HG03159 (cell line): ENCODE results near the gene PRKD1.

Experiments used
- ATAC-seq: cut with Tn5 transposase; IDR thresholded peaks from one replicate; pipeline ENCODE4 v1.9.1; 2021; ENCODE audit warnings: mild to moderate bottlenecking, moderate library complexity; ENCODE audit not compliant: unreplicated experiment

Gene PRKD1

DNA sequence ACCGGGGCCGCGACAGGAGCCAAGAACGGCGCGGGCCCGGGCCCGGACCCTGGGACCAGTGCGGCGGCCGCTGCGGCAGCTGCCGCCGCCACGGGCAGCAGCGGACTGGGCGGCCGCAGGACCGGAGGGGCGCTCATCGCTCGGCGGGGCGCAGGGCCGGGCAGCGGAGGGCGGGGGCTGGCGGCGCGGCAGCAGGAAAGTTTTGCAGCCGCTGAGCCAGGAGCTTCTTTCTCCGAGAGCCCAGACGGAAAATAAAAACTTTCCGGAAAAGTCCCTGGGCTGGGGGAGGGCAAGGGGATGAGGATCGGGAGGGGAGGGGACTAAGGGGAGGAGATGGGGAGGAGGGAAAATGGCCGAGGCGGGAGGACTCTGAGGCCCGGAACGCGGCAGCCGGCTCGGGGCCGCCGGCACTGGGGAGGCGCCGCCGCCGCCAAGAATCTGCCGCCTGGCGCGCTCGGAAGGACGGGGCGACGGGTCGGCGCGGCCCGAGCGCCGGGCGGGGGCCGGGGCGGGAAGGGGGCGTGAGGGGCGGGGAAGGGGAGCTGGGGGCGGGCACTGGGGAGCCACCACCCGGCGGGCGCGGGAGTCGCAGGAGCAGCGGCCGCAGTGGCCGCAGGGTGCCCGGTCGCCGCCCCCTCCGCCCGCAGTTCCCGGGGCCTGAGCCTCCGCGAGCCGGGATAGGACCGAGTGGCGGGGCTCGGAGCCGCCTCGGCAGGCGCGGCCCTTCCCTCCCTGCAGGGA lies at the start of gene PRKD1:
TSS of gene PRKD1 (minus strand) at position 472 of the 741 bp plus-strand sequence.
- peak; percentile 48 for ATAC-seq

DNA sequence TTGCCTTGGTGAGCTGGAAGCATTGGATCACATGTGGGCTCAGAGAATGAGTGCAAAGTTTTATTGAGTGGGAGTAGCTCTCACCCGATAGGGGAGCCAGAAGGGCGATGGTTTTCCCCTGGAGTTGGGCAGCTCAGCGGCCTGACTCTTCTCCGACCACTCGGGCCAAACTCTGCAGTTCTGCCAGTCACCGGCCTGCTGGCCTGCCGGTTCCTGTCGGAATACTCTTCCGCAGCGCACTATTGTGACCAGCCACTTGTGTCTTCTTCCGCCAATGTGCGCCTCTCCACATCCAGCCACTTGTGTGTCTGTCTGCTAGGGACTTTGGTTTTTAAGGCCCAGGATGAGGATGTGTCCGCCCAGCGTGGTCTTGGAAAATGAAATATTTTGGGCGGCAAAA lies 43.5 kb upstream of the PRKD1 start:
- ATAC-seq = no peak

DNA sequence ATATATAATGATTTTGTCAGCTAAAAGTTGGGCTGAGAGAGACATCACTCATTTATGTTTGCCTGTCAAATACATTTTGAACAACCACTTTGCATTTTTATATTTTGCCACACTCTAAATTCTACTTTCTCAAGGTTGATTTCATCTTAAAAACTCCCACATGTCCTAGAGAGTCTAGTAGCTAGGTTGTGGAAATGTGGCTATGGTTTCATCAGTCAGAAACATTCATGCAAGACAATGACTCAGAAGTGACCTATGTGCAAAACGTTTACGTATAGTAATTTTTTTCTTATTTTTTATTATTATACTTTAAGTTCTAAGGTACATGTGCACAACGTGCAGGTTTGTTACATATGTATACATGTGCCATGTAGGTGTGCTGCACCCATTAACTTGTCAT lies 27.4 kb upstream of the PRKD1 start:
- no peak for ATAC-seq

DNA sequence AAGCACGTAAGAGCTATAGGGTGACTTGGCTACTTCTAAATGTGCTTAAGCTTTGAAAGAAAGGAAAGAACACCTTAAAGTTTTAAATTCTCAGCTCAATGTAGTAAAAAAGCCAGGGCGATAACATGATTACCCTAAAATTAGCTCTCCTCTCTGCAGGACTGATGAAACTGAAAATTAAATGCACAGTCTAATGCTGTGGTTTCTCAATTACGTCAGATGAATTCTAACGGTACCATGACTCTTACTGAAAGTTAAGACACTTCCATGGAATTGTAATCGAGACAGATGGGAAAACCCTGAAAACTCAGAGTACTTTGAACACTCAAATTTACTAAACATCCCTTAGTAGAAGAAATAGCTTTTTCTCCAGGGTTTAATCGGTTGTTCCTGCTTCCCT lies 25.9 kb upstream of the PRKD1 start:
- ATAC-seq = no peak

DNA sequence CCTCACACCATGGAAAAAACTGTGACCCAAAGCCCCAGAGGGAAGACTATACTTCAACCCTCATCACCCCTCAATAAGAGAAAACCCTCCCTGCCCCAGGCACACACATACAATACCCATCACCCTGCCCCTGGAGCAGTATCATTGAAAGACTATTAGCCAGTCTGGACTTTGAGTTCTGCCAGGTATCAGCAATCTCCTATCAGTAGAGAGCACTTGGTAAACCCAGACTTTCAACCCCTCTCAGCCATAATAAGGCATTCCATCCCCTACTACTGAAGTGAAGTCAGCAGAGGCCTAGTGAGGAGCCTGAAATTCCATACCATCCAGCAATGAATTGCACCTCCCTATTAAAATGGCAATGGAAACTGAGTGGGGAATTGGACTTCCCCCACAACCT lies 16.4 kb upstream of the PRKD1 start:
- no peak for ATAC-seq

DNA sequence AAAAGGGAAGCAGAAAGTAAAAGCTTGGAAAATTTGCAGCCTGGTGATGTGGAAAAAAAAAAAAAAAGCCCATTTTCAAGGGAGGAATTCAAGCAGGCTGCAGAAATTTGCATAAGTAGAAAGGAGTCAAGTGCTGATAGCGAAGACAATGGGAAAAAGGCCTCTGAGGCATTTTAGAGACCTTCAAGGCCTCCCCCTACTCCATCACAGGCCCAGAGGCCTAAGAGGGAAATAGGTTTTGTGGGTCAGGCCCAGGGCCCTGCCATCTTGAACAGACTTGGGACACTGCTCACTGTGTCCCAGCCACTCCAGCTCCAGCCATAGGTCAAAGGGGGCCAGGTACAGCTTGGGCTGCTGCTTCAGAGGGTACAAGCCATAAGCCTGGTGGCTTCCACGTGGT lies 13.8 kb upstream of the PRKD1 start:
- ATAC-seq = no peak

DNA sequence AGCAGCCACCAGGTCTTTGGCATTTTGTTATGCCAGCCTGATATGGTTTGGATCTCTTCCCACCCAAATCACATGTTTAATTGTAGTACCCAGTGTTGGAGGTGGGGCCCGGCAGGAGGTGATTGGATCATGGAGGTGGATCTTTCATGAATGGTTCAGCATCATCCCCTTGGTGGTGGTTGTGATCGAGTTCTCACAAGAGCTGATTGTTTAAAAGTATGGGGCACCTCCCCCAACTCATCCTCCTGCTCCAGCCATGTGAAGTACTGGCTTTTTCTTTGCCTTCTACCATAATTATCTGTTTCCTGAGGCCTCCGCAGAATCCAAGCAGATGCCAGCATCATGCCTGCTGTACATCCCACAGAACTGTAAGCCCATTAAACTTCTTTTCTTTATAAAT lies 12.8 kb upstream of the PRKD1 start:
- no peak for ATAC-seq

DNA sequence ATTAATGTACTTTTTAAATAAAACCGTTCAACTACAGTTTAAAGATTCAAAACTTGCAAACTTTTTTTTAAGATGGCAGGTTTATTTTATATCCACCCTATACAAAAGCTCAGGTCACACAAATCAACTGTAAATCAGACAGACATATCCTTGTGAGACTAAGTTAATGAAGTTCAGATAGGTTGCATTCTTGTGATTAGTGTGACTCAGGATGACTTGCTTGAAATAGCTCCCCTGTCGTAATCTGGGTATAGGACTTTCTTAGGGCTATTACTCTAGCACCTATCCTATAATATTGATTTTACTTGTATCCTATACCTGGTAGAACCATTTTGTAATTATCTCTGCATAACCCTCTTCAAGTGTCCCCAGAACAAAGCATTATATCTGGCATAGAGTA lies 9.5 kb upstream of the PRKD1 start:
- ATAC-seq = no peak

DNA sequence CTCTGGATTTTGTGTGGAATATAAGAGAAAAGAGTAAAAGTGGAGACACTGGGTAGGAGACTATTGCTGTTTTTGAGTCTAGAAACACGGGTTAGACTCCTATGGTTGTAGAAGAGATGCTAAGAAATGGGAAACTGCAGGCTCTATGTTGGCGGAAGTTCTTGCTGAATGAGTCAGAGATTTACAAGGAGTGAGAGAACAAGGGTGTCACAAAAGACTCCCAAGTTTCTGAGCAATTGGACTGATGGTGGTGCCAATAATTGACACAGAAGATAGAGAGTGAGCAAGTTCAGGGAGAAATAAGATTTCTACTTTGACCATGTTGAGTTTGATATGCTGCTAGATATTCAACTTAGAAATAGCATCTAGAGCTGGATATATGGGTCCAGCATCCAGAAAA lies 2.6 kb upstream of the PRKD1 start:
- no peak for ATAC-seq

DNA sequence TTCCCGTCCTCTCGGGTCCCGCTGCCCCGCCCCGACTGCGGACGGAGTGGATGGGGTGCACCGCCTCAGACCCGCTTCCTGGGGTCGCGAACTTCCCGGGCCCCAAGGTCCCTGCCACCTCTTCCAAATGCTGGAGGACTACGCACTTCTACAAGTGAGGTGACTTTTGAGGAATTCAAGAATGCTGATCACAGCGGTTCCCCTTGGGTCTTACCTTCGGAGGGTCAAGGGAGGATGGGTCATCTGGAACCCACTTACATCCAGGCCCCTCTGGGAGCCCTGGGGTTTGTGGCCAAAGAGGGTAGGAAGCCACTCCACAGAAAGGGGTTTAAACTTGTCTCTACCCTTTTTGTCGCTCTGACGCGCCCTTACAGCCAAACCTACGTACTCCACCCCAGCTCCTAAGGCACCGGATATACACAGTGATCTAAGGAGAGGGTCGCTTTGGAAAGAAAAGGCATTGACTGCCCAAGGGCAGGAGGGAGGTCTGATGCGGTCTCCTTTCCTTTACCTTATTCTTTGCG lies 532 bp upstream of the PRKD1 start:
- ATAC-seq = no peak

DNA sequence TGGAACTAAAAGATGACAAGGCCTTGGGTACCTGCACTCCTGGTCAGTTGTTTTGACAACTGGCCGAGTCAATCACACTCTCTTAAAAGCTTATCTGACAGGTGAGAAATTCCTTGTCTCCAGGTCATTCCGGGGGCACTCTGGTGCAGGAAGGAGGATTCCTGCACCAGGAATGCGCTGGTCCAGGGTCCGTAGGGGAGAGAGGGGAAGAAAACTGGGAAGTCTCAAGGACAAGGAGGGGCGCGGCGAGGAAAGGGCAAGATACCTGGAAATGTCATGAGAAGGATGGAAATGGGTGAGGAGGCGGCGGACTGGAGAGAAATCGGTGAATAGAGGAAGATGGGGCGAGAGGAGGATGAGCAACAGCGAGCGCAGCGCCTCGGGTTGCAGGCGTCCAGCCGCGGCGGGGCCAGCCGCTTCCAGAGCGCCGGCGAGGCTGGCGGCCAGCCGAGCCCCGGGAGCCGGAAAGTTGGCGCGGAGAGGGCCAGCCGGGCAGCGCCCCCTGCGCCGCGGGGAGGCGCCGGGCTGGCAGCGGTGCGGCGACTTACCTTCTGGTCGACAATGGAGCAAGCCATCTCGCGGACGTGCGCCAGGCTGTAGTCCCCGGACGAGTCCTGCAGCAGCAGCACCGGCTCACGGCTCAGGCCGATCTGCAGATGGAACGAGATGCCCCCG lies 809 bp downstream of the PRKD1 start:
- ATAC-seq = peak; percentile 42

DNA sequence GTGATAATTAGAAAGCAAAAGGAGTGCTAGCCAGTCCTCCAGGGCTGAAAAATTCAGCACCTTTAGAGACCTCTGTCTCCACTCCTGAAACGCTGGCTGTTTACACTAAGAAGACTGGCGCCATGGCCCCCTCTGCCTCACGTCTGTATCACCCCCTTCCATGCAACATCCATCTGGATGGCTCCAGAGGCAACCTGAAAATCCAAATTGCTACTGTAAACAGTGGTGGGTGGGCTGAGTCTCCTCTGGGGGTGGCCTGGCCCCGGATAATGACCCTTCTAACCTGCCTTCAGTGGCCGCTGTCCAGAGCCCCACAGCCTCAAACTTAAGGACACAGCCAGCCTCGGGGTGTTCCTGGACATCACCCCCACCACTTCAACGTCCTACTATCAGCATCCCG lies 1.4 kb downstream of the PRKD1 start:
- ATAC-seq = no peak

DNA sequence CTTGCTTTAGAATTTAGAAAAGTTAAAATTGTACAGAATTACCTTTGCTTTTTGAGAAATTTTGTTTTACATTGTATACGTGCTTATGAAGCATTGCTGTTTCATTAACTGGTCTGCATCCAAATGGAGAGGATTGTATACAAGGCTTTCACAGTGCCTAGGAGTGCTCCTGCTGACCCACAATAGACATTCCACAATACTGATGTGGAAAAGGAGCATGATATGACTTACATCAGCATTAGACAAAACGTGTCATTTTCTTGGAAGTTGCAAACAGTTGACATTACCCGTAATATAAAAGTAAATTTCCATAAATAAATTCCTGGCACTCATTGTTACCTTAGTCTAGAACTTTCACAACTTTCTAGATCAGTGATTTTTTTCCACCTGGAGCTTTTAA lies 1.9 kb downstream of the PRKD1 start:
- no peak for ATAC-seq

DNA sequence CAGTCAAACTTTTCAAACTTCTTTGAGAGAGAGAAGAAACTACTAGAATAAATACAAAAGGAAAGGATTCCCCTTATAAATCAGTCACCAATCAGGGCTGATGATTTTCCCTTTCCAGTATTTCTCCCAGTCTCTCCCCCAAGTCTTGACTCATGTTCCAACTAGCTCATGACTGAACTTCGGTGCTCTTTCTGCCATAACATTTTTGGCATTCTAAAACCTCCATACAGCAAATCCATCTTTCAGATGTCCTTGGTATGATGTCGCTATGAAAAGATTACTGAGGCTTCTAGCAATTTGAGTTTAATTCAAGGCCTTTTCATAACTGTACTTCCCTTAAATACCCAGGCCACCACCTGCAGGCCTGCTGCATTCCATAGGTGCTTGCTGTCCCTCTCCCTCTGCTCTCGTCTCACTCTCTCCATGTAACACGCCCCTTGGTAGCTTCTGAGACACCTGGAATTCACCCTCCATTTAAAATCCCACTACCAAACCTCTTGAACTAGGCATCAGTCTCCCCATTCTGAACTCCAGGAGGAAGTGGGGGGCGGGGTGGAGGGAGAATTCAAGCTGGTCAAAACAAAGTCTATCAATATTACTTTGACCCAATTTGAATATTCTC lies 2.4 kb downstream of the PRKD1 start:
- ATAC-seq = no peak

DNA sequence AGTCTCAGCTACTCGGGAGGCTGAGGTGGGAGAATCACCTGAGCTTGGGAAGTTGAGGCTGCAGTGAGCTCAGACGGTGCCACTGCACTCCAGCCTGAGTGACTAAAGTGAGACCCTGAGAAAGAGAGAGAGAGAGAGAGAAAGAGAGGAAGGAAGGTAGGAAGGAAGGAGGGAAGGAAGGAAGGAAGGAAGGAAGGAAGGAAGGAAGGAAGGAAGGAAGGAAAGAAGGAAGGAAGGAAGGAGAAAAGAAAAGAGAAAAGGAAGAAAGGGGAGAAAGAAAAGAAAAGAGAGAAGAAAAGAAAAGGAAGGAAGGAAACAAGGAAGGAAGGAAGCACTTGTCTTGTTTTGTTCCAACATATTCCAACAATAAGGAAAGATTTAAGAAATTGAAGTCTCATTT lies 7.8 kb downstream of the PRKD1 start:
- no peak for ATAC-seq

DNA sequence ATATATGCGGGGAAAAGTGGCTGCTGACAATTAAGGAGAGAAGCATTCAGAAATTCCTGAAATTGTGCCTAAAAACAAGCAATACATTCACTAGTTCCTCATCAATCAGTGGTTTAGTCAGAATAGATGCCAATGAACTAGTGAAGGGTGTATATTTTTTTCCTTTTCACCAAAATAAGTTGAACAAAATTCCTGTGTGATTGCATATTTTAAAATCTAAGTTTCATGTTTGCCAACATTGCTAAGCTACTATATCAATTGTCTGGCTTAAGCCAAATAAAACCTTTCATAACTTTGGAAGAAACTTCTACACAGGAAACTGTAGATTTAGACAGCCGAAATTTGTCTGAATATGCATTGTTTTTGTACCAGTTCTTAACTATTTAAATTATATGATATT lies 8.7 kb downstream of the PRKD1 start:
- ATAC-seq = no peak

DNA sequence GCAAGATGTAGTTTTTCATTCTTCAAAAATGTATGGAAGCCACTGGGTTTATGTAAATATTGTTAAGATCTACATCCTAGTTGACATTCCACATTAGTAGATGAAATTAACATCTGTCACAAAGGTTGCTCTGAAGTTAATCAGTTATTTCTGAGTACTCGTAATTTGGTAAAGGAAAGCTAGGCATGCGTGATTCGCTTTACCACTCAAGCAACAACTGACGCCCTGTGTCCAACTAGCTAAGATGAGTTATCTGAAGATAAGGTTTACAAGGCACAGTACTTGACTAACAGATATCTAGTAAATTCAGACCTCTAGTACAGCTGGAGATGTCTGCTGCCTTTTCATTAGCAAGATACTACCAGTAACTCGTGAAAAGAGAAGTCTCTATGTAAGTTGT lies 14.1 kb downstream of the PRKD1 start:
- no peak for ATAC-seq

DNA sequence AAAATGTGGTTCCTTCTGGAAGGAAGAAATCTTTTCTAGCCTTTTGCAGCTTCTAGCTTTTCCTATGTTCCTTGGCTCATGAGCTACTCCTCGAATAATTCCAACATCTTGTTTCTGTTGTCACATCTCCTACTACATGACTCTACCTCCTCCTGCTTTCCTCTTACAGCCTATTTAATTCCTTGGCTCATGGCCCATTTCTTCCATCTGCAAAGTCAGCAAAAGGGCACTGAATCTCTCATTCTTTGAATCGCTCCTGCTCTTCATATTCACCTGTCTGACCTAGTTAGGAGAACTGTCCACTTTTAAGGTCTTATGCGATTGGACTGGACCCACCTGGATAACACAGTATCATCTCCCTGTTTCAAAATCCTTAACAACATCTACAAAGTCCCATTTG lies 15.8 kb downstream of the PRKD1 start:
- no peak for ATAC-seq

DNA sequence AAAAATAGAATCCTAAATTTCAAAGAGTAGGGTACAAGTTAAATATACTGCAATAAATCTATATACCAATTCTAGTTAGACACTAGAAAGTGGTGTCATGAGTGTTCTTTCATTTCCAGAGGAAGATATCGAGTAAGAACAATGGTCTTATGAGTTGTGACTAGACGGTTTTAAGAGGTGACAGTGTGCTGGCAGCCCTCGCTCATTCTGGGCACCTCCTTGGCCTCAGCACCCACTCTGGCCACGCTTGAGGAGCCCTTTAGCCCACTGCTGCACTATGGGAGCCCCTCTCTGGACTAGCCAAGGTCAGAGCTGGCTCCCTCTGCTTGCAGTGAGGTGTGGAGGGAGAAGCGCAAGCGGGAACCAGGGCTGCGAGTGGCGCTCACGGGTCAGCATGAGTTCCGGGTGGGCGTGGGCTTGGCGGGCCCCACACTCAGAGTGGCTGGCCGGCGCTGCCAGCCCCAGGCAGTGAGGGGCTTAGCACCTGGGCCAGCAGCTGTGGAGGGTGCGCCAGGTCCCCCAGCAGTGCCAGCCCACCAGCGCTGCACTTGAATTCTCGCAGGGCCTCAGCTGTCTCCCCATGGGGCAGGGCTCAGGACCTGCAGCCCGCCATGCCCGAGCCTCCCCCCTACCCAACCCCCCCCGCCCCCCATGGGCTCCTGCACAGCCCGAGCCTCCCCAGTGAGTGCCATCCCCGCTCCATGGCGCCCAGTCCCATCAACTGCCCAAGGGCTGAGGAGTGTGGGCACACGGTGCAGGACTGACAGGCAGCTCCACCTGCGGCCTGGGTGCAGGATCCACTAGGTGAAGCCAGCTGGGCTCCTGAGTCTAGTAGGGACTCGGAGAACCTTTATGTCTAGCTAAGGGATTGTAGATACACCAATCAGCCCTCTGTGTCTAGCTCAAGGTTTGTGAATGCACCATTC lies 18.7 kb downstream of the PRKD1 start:
- no peak for ATAC-seq

DNA sequence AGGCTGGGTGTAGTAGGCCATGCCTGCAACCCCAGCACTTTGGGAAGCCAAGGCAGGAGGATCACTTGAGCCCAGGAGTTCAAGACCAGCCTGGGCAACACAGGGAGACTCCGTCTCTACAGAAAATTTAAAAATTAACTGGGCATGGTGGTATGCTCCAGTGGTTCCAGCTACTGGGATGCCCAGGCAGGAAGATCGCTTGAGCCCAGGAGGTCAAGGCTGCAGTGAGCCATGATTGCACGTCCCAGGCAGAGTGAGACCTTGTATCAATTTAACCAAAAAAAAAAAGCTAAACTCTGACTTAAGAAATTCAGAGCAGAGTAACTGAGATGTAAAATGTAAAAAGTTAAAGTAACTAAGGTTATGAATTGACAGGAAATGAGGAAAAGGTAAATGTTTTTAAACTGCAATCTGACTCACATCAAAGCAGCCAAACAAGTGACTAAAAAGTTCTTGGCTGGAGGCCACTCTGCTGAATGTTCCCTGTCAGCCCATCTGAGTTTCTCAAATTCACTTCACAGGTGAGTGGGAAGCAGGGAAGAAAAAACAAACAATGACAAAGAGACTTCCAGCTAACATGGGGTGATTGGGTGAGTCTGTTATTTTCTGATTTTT lies 21.3 kb downstream of the PRKD1 start:
- no peak for ATAC-seq

DNA sequence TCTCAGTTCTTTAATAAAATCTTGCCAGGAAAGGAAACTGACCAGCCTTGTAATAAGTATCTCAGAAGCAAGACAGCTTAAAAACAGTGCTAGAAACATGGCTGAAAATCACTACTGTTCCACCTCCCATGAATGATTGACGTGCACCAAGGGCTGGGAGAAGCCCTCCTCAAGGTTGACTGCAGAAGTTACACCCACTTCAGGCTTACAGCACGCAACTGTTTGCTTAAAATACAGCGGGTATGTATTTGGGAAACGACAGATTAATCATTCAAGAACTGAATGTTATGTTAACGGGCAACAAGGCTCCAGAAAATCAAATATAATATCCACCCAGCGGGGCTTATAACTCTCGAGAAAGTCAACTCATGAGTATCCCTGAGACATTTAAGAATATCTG lies 22.1 kb downstream of the PRKD1 start:
- no peak for ATAC-seq
